Breast epithelium (tissue), 4 donors: ENCODE results near the gene HDAC9. TPM values are rescaled to one million over a fixed set of nuclear protein-coding genes. Genes with fewer than 3 reads are reported as not detected.

Experiments
- DNase-seq, 2 donors: peaks; one replicate each; pipeline ENCODE4 v3.0.0-alpha.2; 2019; ENCODE audit warnings: low spot score in 2 of 2
- H3K27ac ChIP-seq, 2 donors: fragments of 200-600 bp; sonication (generic) in 1 of 2; one replicate each; pipeline ENCODE4 v1.5.1; 2016 to 2019; ENCODE audit warnings: mild to moderate bottlenecking in 1 of 2
- H3K27me3 ChIP-seq, 2 donors: fragments of 200-600 bp; sonication (generic) in 1 of 2; one replicate each; pipeline versions ENCODE4 v1.5.1 to v1.6.0; 2017 to 2019; ENCODE audit warnings: control low read depth in 1 of 2, mild to moderate bottlenecking in 1 of 2
- H3K36me3 ChIP-seq: fragments of 200-600 bp; one replicate; pipeline ENCODE4 v1.5.1; 2019
- H3K4me1 ChIP-seq, 2 donors: fragments of 200-600 bp; sonication (generic); one replicate each; pipeline ENCODE4 v1.5.1; 2016 to 2019; ENCODE audit warnings: control low read depth in 1 of 2
- H3K4me3 ChIP-seq, 3 donors: fragments of 200-600 bp; sonication (generic); 1 replicate in 2 of 3; 2 replicates in 1 of 3; pipeline ENCODE4 v1.5.1; 2016 to 2019; ENCODE audit warnings: mild to moderate bottlenecking in 3 of 3, moderate library complexity in 2 of 3
- H3K9me3 ChIP-seq, 2 donors: fragments of 200-600 bp; sonication (generic) in 1 of 2; one replicate each; pipeline ENCODE4 v1.5.1; 2016 to 2019; ENCODE audit warnings: control low read depth in 1 of 2
- POLR2A ChIP-seq: fragments of 450-650 bp; IDR thresholded peaks from one replicate; pipeline ENCODE4 v1.6.1; 2016; ENCODE audit warnings: antibody characterized with exemption, mild to moderate bottlenecking, moderate library complexity
- POLR2AphosphoS5 ChIP-seq, 3 donors: sonication (generic); formaldehyde crosslinking; IDR thresholded peaks; one replicate each; pipeline ENCODE4 v1.6.1; 2017; ENCODE audit warnings: antibody characterized with exemption in 3 of 3
- intact Hi-C: fragments of 100-400 bp; cut with DNase I; formaldehyde crosslinking; loops from one replicate; pipeline ENCODE4 v1.15.1; 2023; ENCODE audit warnings: low total_unique reads
- total RNA-seq, 3 donors: library from RNA; depleted of rRNA; stranded (reverse); fragments of >200 nt; gene quantifications; one replicate each; pipeline ENCODE4 v1.1.0, GENCODE V29; 2016
- TF ChIP-seq, protein P1 (sequence below), 3 donors: fragments of 450-650 bp; IDR thresholded peaks; one replicate each; pipeline ENCODE4 v1.5.1; 2016 to 2017; ENCODE audit warnings: antibody characterized with exemption in 3 of 3, mild to moderate bottlenecking in 3 of 3, moderate library complexity in 3 of 3

The HDAC9 gene
- total RNA-seq, 3 donors from 2014 or later = 7.2 to 27.5 (median 7.3) TPM

DNA sequence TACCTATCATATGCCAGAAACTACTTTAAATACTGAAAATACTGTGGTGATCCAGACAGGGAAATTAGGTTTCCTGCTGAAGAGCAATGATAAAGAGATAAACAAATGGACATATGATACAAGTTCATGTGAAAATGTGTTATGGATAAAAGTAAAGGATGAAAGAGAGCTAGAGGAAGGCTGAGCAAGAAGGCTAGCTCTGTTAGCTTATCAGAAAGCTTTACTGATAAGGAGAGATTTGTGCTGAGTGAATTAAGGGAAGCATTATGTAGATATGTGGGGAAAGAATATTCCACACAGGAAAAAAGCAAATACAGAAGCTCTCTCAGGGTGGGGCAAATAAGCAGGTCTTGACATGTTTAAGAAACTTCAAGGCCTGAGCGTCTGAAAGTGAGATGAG, 308.4 kb downstream of the HDAC9 start:
- Histone ChIP-seq H3K4me1 (no peaks in the 10 kb centered on the region), H3K9me3 (no peaks in the 10 kb centered on the region), H3K4me3 (no peak overlapping the region), H3K27me3 (no peaks in the 10 kb centered on the region), H3K36me3 (no peaks in the 10 kb centered on the region), H3K27ac (no peak overlapping the region)
- TF ChIP-seq, protein P1, sequence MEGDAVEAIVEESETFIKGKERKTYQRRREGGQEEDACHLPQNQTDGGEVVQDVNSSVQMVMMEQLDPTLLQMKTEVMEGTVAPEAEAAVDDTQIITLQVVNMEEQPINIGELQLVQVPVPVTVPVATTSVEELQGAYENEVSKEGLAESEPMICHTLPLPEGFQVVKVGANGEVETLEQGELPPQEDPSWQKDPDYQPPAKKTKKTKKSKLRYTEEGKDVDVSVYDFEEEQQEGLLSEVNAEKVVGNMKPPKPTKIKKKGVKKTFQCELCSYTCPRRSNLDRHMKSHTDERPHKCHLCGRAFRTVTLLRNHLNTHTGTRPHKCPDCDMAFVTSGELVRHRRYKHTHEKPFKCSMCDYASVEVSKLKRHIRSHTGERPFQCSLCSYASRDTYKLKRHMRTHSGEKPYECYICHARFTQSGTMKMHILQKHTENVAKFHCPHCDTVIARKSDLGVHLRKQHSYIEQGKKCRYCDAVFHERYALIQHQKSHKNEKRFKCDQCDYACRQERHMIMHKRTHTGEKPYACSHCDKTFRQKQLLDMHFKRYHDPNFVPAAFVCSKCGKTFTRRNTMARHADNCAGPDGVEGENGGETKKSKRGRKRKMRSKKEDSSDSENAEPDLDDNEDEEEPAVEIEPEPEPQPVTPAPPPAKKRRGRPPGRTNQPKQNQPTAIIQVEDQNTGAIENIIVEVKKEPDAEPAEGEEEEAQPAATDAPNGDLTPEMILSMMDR (IDR thresholded peaks at IDR 0.05) = no peak
- TF ChIP-seq POLR2AphosphoS5 (IDR thresholded peaks at IDR 0.05) (no peak), POLR2A (no peak)
- intact Hi-C loops = no loop called here
- no peak for DNase-seq

DNA sequence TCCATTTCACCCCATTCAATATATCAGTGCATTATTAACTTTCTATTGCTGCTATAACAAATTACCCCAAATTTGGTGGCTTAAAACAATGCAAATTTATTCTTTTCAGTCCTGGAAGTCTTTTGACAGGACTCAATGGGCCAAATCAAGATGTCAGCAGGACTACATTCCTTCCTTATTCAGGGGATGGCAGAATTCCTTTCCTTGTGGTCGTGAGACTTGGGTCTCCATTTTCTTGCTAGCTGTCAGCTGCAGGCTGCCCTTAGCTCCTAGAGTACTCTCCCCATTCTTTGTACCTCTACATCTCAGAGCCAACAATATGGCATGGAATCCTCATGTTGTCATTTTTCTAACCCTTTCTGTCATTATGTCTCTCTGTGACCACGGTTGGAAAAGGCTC, 310.6 kb downstream of the HDAC9 start:
- intact Hi-C loops = no loop called here
- Histone ChIP-seq H3K4me3 (no peak overlapping the region), H3K4me1 (no peaks in the 10 kb centered on the region), H3K27me3 (no peaks in the 10 kb centered on the region), H3K36me3 (no peaks in the 10 kb centered on the region), H3K27ac (no peak overlapping the region), H3K9me3 (no peaks in the 10 kb centered on the region)
- DNase-seq = no peak
- no peak for TF ChIP-seq POLR2A
- TF ChIP-seq POLR2AphosphoS5 (IDR thresholded peaks at IDR 0.05) = no peak
- TF ChIP-seq, protein P1 (IDR thresholded peaks at IDR 0.05) = no peak

DNA sequence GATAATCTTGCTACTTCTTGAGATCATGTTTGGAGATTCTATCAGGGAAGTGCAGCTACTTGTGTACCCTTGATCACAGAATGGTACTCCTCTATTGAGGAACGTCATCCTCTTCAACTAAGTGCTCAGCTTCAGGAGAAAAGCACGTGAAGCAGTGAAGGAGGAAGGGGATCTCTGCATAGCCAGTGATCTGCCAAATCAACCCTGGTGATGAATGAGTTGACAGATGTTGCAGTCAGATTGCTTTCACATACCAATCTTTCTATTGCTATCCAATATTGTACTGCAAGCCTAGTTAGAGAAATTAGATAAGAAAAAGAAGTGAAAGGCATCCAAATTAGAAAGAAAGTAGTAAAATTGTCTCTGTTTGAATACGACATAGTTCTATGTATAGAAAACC, 312.5 kb downstream of the HDAC9 start:
- intact Hi-C loops = no loop called here
- H3K9me3 ChIP-seq = no peaks in the 10 kb centered on the region
- no peaks in the 10 kb centered on the region for H3K27me3 ChIP-seq
- TF ChIP-seq, protein P1 (IDR thresholded peaks at IDR 0.05) = no peak
- TF ChIP-seq POLR2AphosphoS5 (IDR thresholded peaks at IDR 0.05) = no peak
- TF ChIP-seq POLR2A = no peak
- no peak overlapping the region for H3K27ac ChIP-seq
- H3K4me3 ChIP-seq = no peak overlapping the region
- no peak for DNase-seq
- no peaks in the 10 kb centered on the region for H3K36me3 ChIP-seq
- no peaks in the 10 kb centered on the region for H3K4me1 ChIP-seq

DNA sequence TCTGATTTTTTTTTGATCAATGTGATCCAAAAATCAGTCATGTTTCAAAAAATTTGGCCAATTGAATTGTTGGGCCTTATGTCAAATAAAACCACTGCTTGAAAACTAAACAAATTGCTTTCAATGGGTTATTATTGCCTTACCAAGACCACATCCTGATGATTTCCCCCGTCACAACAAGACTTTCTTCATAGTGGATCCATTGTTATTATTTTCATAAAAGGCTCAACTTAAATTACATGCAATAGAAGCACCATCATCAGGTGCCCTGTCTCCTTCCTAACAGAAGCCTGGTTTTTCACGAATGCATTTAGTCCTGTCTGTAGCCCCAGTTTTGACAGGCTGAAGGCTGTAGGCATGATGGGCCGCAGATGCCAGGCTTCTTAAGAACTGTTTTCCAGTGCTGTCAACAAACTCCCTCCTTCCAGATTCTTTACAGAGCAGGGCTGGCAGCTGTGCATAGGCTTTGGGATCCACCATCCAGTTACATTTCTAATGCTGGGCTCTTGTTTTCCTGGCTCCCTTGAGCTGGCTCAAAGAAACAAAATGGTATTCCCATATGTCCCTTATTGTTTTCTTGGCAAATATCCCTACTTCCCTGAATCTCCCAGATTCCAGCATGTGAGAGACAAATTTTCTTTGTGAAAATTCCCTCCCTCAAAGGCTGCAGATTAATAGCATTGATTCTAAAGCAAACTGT, 319.9 kb downstream of the HDAC9 start:
- TF ChIP-seq, protein P1 (IDR thresholded peaks at IDR 0.05) = no peak
- TF ChIP-seq POLR2AphosphoS5 (IDR thresholded peaks at IDR 0.05) (no peak), POLR2A (no peak)
- H3K27me3 ChIP-seq = no peaks in the 10 kb centered on the region
- DNase-seq = no peak
- H3K27ac ChIP-seq = no peak overlapping the region
- peaks cover 0 to 6% of the 10 kb centered on the region in 2 donors for H3K9me3 ChIP-seq
- no peak overlapping the region for H3K4me3 ChIP-seq
- no peaks in the 10 kb centered on the region for H3K36me3 ChIP-seq
- no peaks in the 10 kb centered on the region for H3K4me1 ChIP-seq
- intact Hi-C loops = no loop called here

DNA sequence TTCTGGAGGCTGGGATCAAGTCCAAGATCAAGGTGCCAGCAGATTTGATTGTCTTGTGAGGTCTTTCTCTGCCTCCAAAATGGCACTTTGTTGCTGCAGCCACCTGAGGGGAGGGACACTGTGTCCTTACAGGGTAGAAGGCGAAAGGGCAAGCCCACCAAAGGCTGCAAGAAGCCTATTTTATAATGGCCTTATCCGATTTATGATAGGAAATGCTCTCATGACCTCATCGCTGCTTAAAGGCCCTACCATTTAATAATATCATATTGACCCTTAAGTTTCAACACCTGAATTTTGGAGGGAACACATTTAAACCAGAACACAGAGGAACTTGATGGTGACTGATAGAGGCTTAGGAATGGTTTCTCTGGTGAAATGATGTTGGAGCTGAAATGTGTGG, 325.4 kb downstream of the HDAC9 start:
- no peak overlapping the region for H3K27ac ChIP-seq
- TF ChIP-seq POLR2AphosphoS5 (IDR thresholded peaks at IDR 0.05) (no peak), POLR2A (no peak)
- TF ChIP-seq, protein P1 (IDR thresholded peaks at IDR 0.05) = no peak
- H3K27me3 ChIP-seq = no peaks in the 10 kb centered on the region
- no peak overlapping the region for H3K4me3 ChIP-seq
- H3K9me3 ChIP-seq = no peaks in the 10 kb centered on the region
- no peak for DNase-seq
- H3K4me1 ChIP-seq = no peaks in the 10 kb centered on the region
- H3K36me3 ChIP-seq = no peaks in the 10 kb centered on the region
- intact Hi-C loops = no loop called here
